Ovary (tissue), 9 donors: ENCODE data around the gene ERAL1. TPM values are rescaled to one million over a fixed set of nuclear protein-coding genes. Genes with fewer than 3 reads are reported as not detected.
A peak's percentile ranks its signal among the peaks of the same experiment; 100 is the strongest.
"Not testable (repeated sequence)": the region's sequence is repeated elsewhere in the genome, so short reads cannot be mapped to it uniquely, and the experiment has no call there.

Source experiments
- DNase-seq, 5 donors: peaks; one replicate each; pipeline ENCODE4 v3.0.0-alpha.2; 2019 to 2020
- H3K27ac ChIP-seq, 2 donors: fragments of 200-600 bp; one replicate each; pipeline versions ENCODE4 v1.5.1 to v1.8.0; 2019 to 2022
- H3K27me3 ChIP-seq: fragments of 200-600 bp; one replicate; pipeline ENCODE4 v1.8.0; 2022
- H3K36me3 ChIP-seq: fragments of 200-600 bp; sonication (generic); one replicate; pipeline ENCODE4 v1.5.1; 2019
- H3K4me1 ChIP-seq: one replicate; pipeline ENCODE4 v1.8.1; 2013; ENCODE audit warnings: mild to moderate bottlenecking, moderate library complexity; ENCODE audit not compliant: insufficient read depth
- H3K4me3 ChIP-seq: fragments of 200-600 bp; sonication (generic); one replicate; pipeline ENCODE4 v1.5.1; 2017
- H3K9me3 ChIP-seq, 2 donors: fragments of 200-600 bp in 1 of 2; sonication (generic) in 1 of 2; one replicate each; pipeline versions ENCODE4 v1.5.1 to v1.8.1; 2013 to 2019; ENCODE audit warnings: mild to moderate bottlenecking in 1 of 2, moderate library complexity in 1 of 2
- EP300 ChIP-seq: sonication (generic); formaldehyde crosslinking; IDR thresholded peaks from one replicate; pipeline ENCODE4 v1.6.1; 2017; ENCODE audit warnings: antibody characterized with exemption
- POLR2A ChIP-seq: fragments of 450-650 bp; IDR thresholded peaks from one replicate; pipeline ENCODE4 v1.6.1; 2017; ENCODE audit warnings: antibody characterized with exemption, mild to moderate bottlenecking, moderate library complexity
- WGBS, 3 donors: extraction: QIAGEN DNeasy Blood & Tissue Kit in 1 of 3; methylation state at CpG; one replicate each; pipeline versions ENCODE4 v1.1.5 to v1.1.7; 2013 to 2017; 5-methylcytosine and 5-hydroxymethylcytosine counted together
- intact Hi-C, 4 donors: fragments of 100-400 bp; cut with DNase I; formaldehyde crosslinking; loops; one replicate each; pipeline versions ENCODE4 v1.11.0 to v1.15.1; 2022 to 2023
- polyA plus RNA-seq, 2 donors: library from polyadenylated mRNA; stranded (reverse); fragments of 200-250 nt in 1 of 2; fragments of 350-450 nt in 1 of 2; fragmentation: Illumina TruSeq in 1 of 2; extraction: RNeasy Lipid Tissue Mini Kit (QIAGEN cat#74804) in 1 of 2; gene quantifications; one replicate each; pipeline ENCODE4 v1.2.3, GENCODE V29; 2013 to 2014
- total RNA-seq, 7 donors: library from RNA; depleted of rRNA in 2 of 7; stranded (reverse); fragments of >200 nt in 2 of 7; fragmentation: NEBNext Ultra II Directional in 3 of 7; extraction: Animal tissue kit (Norgen Biotek cat#: 25700) in 3 of 7; gene quantifications; one replicate each; pipeline versions ENCODE4 v1.1.0 to v1.2.4, GENCODE V29; 2016 to 2023
- TF ChIP-seq, protein P1 (sequence below), 3 donors: fragments of 450-650 bp in 2 of 3; fragments of 200-600 bp in 1 of 3; IDR thresholded peaks; one replicate each; pipeline versions ENCODE4 v1.5.1 to v1.8.0; 2016 to 2022; ENCODE audit warnings: antibody characterized with exemption in 3 of 3, mild to moderate bottlenecking in 1 of 3
- donor health status: DM: no; HTN: no; CAD: no; lungs with moderate emphysema.
- donor health status: DM: no; HTN: no; CAD: no.
- donor health status: Bipolar disorder and iron deficiency.
- donor health status: DM: yes; HTN: yes; CAD: no.
- donor health status: DM: no; HTN: no; CAD: no.
- donor health status: DM: yes; HTN: yes; CAD: no.

ERAL1 gene
- total and polyA plus RNA-seq, 9 donors = 18.8 to 61.9 (median 28.9) TPM

DNA sequence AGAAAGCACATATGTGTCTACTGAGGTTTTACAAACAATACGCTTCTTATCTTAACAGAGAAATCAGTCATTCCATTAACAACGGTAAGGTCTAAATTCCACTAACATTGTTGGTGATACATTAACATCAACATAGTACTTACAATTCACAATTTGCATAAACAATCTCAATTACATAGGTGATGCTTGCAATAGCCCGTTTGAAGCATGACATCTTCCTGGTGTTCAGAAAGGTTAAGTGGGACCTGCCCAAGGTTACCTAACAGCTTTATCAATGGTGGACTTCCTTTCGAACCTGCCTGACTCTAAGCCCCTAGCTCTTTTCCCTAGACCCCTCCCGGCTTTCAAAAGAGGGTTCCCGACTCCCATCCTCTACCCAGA lies 12.9 kb upstream of the ERAL1 start:
- Histone ChIP-seq H3K27ac (no peak overlapping the region), H3K27me3 (no peaks in the 10 kb centered on the region), H3K4me3 (peak overlapping the region; percentile 85), H3K36me3 (no peaks in the 10 kb centered on the region), H3K4me1 (peaks cover 2% of the 10 kb centered on the region), H3K9me3 (no peaks in the 10 kb centered on the region)
- intact Hi-C loops = loop anchor here in 1 of 4 donors (2.0 to 10.0 kb wide), 2 partner anchors 33 to 63 kb away; partner anchors contain the start of gene DHRS13
- 0 to 2% (median 1%) methylated on average over 6 of the region's 6 CpGs for WGBS, 3 donors
- DNase-seq = no peak
- TF ChIP-seq EP300 (no peak), POLR2A (no peak)
- TF ChIP-seq, protein P1, sequence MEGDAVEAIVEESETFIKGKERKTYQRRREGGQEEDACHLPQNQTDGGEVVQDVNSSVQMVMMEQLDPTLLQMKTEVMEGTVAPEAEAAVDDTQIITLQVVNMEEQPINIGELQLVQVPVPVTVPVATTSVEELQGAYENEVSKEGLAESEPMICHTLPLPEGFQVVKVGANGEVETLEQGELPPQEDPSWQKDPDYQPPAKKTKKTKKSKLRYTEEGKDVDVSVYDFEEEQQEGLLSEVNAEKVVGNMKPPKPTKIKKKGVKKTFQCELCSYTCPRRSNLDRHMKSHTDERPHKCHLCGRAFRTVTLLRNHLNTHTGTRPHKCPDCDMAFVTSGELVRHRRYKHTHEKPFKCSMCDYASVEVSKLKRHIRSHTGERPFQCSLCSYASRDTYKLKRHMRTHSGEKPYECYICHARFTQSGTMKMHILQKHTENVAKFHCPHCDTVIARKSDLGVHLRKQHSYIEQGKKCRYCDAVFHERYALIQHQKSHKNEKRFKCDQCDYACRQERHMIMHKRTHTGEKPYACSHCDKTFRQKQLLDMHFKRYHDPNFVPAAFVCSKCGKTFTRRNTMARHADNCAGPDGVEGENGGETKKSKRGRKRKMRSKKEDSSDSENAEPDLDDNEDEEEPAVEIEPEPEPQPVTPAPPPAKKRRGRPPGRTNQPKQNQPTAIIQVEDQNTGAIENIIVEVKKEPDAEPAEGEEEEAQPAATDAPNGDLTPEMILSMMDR (IDR thresholded peaks at IDR 0.05) = no peak

DNA sequence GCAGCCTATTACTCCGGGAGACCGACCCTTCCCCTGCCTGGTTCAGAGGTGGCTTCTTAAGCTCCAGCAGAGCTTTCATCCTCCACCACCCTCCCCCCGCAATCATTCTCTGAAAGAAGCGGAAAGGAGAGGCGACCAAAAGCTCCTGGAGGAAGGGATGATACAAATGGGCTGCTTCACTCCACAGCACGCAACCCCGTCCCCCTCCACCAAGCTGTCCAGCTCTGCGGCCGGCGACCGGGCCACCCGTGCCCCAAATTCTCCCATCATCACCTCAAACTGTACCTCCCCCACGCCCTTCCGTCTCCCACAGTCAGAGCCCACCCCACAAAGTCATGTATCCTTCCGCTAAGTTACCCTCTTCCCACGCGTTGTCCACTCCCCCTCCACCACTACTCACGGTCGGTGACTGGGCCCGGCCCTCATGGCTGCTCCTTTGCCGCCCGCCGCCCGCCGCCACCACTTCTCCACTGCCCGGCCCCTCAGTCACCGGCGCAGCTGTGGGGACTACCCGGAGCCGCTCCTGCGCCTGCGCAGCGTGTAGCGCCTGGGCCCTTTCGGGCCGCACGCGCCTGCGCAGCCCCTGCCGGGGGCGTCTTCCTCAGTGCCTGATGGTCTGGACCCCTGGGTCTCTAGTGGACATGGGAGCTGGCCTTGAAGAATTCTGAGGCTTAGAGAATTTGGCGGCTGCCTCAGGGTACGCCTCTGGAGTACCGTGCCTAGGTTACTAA lies 12.4 kb upstream of the ERAL1 start, which contains the start of gene FAM222B:
Gene FAM222B, minus strand, starts transcription at position 509 of the 731 bp plus-strand sequence. CDS start 76,123 bp downstream, outside the sequence.
- peak within 1 kb of the TSS; percentile 85 for H3K4me3 ChIP-seq
- no peaks in the 10 kb centered on the region for H3K27me3 ChIP-seq
- TF ChIP-seq POLR2A (peak; percentile 62), EP300 (no peak)
- TF ChIP-seq, protein P1 (IDR thresholded peaks at IDR 0.05) = no peak
- no peaks in the 10 kb centered on the region for H3K9me3 ChIP-seq
- H3K27ac ChIP-seq = peak within 1 kb of the TSS in 1 of 2 donors; percentile 62
- intact Hi-C loops = loop anchor here in 1 of 4 donors (2.0 to 10.0 kb wide), 2 partner anchors 34 to 62 kb away; partner anchors contain the start of gene DHRS13
- 0 to 1% (median 0%) methylated on average over 44 of the region's 44 CpGs for WGBS, 3 donors
- peaks cover 2% of the 10 kb centered on the region for H3K4me1 ChIP-seq
- peak; percentile 75 to 88 (median 80) for DNase-seq
- H3K36me3 ChIP-seq = no peaks in the 10 kb centered on the region

DNA sequence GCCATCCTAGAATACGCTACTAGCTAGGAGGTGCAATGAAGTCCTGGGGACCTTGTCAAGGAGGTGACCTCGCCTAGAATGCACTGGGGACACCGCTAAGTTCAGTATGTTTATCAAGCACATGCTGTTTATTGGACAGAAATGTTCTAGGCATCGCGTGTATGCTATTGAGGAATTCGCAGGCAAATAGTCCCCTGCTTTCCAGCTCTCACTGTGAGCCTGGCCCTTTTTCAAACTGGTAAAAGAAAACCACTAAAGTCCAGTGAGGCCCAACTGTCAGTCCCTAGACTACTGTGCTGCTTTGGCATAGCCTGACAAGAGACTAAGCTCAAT lies 11.0 kb upstream of the ERAL1 start:
- intact Hi-C loops = loop anchor here in 1 of 4 donors (2.0 to 10.0 kb wide), 2 partner anchors 35 to 61 kb away; partner anchors contain the start of gene DHRS13
- Histone ChIP-seq H3K9me3 (no peaks in the 10 kb centered on the region), H3K4me1 (peaks cover 2% of the 10 kb centered on the region), H3K36me3 (no peaks in the 10 kb centered on the region), H3K4me3 (no peak overlapping the region), H3K27me3 (no peaks in the 10 kb centered on the region), H3K27ac (no peak overlapping the region)
- WGBS, 3 donors = 90 to 93% (median 92%) methylated on average over 6 of the region's 6 CpGs
- TF ChIP-seq, protein P1 (IDR thresholded peaks at IDR 0.05) = no peak
- no peak for TF ChIP-seq POLR2A
- no peak for TF ChIP-seq EP300
- peak in 1 of 5 donors; percentile 3 for DNase-seq

DNA sequence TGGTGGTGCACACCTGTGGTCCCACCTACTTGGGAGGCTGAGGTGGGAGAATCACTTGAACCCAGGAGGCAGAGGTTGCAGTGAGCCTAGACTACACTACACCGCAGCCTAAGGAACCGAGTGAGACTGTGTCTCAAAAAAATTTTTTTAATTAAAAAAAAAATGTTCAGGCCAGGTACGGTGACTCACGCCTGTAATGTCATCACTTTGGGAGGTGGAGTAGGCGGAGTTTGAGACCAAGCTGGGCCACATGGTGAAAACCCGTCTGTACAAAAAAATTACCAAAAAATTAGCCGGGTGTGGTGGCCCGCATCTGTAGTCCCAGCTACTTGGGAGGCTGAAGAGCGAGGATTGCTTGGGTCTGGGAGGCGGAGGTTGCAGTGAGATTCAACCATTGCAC lies 8.6 kb upstream of the ERAL1 start:
- intact Hi-C loops = loop anchor here in 1 of 4 donors (10.0 kb wide), 1 partner anchor 59 kb away; the partner anchor contains the start of gene DHRS13
- peaks cover under 1% of the 10 kb centered on the region for H3K4me1 ChIP-seq
- no peak overlapping the region for H3K4me3 ChIP-seq
- H3K36me3 ChIP-seq = no peaks in the 10 kb centered on the region
- WGBS, 3 donors = 89 to 92% (median 91%) methylated on average over 10 of the region's 10 CpGs
- peak in 1 of 5 donors; percentile 1 for DNase-seq
- no peaks in the 10 kb centered on the region for H3K9me3 ChIP-seq
- H3K27ac ChIP-seq = no peak overlapping the region
- H3K27me3 ChIP-seq = no peaks in the 10 kb centered on the region
- TF ChIP-seq POLR2A (no peak), EP300 (no peak)
- TF ChIP-seq, protein P1 (IDR thresholded peaks at IDR 0.05) = no peak

DNA sequence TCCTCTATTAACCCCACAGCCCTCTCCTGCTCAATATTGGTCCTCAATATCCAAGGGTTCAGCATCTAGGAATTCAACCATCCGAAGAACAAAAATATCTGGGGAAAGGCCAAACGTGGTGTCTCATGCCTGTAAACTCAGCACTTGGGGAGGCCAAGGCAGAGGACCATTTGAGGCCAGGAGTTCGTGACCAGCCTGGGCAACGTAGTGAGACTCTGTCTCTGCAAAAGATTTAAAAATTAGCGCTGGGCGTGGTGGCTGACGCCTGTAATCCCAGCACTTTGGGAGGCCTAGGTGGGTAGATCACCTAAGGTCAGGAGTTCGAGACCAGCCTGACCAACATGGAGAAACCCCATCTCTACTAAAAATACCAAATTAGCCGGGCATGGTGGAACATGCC lies 8.1 kb upstream of the ERAL1 start:
- H3K36me3 ChIP-seq, H3K4me1 ChIP-seq, H3K4me3 ChIP-seq, H3K9me3 ChIP-seq, H3K27ac ChIP-seq, H3K27me3 ChIP-seq, DNase-seq: not testable (repeated sequence)
- WGBS, 3 donors = 84 to 88% (median 87%) methylated on average over 9 of the region's 9 CpGs
- intact Hi-C loops = loop anchor here in 1 of 4 donors (10.0 kb wide), 1 partner anchor 58 kb away; the partner anchor contains the start of gene DHRS13

DNA sequence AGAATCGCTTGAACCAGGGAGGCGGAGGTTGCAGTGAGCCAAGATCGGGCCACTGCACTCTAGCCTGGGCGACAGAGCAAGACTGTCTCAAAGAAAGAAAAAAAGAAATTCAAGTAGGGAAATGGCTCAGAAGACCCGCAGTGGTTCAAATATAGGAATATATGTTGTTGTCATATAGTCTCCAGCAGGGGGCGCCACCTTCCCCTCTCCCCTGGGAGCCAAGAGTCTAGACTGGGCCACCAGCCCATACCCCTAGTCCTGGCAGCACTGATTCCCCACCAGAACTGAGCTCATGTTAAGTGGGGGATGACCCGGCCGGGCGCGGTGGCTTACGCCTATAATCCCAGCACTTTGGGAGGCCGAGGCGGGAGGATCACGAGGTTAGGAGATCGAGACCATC lies 6.1 kb upstream of the ERAL1 start:
- not testable (repeated sequence) for H3K4me1 ChIP-seq, H3K27ac ChIP-seq, DNase-seq, H3K4me3 ChIP-seq, H3K27me3 ChIP-seq, H3K36me3 ChIP-seq, H3K9me3 ChIP-seq
- intact Hi-C loops = loop anchor here in 1 of 4 donors (10.0 kb wide), 1 partner anchor 56 kb away; the partner anchor contains the start of gene DHRS13
- WGBS, 3 donors = 86 to 87% (median 87%) methylated on average over 15 of the region's 15 CpGs
